ENCODE measurements around the gene ACLY. TPM values are rescaled to one million over a fixed set of nuclear protein-coding genes. Genes with fewer than 3 reads are reported as not detected.

Gene ACLY
- total RNA-seq, 4 donors from 2014 or later = 40.8 to 84.0 (median 61.6) TPM

GRCh38 chr17:41939693-41940090, 20.9 kb upstream of the ACLY start:
- 90 to 99% methylated on average over 2 to 6 of the region's 6 CpGs for WGBS, 2 donors (ENCODE audit: low coverage in 1 of 2)
- TF ChIP-seq EP300 (IDR thresholded peaks at IDR 0.05) (no peak), CTCF (IDR thresholded peaks at IDR 0.05) (no peak), POLR2A (IDR thresholded peaks at IDR 0.05) (no peak), POLR2AphosphoS5 (IDR thresholded peaks at IDR 0.05) (no peak)

GRCh38 chr17:41939044-41939692, 20.4 kb upstream of the ACLY start:
- Histone ChIP-seq H3K4me1 (no peaks in the 10 kb centered on the region), H3K36me3 (peaks cover 0 to 54% of the 10 kb centered on the region in 2 donors), H3K4me3 (no peak overlapping the region), H3K27me3 (no peaks in the 10 kb centered on the region), H3K9me3 (no peaks in the 10 kb centered on the region), H3K27ac (no peak overlapping the region)
- WGBS, 2 donors (ENCODE audit: low coverage in 1 of 2) = 90% methylated on average over 3 of the region's 4 CpGs; no CpG with 5 or more reads in 1 of the 2 donors
- no peak for ATAC-seq
- TF ChIP-seq CTCF (IDR thresholded peaks at IDR 0.05) (no peak), POLR2AphosphoS5 (IDR thresholded peaks at IDR 0.05) (no peak), EP300 (IDR thresholded peaks at IDR 0.05) (no peak), POLR2A (IDR thresholded peaks at IDR 0.05) (no peak)

More at GRCh38 chr17:41939693-41940090, 20.9 kb upstream of the ACLY start:
- no peaks in the 10 kb centered on the region for H3K27me3 ChIP-seq
- no peak for ATAC-seq
- no peaks in the 10 kb centered on the region for H3K4me1 ChIP-seq
- no peak overlapping the region for H3K27ac ChIP-seq
- H3K9me3 ChIP-seq = no peaks in the 10 kb centered on the region
- H3K4me3 ChIP-seq = no peak overlapping the region
- H3K36me3 ChIP-seq = peaks cover 0 to 54% of the 10 kb centered on the region in 2 donors

GRCh38 chr17:41937970-41938954, 19.5 kb upstream of the ACLY start:
- no peak overlapping the region for H3K4me3 ChIP-seq
- 60% methylated on average over 1 of the region's 19 CpGs; no CpG with 5 or more reads in 1 of the 2 donors for WGBS, 2 donors (ENCODE audit: low coverage in 1 of 2)
- TF ChIP-seq EP300 (IDR thresholded peaks at IDR 0.05) (no peak), POLR2A (IDR thresholded peaks at IDR 0.05) (no peak), CTCF (IDR thresholded peaks at IDR 0.05) (no peak), POLR2AphosphoS5 (IDR thresholded peaks at IDR 0.05) (no peak)
- H3K27ac ChIP-seq = no peak overlapping the region
- peaks cover 0 to 54% of the 10 kb centered on the region in 2 donors for H3K36me3 ChIP-seq
- no peaks in the 10 kb centered on the region for H3K4me1 ChIP-seq
- H3K27me3 ChIP-seq = no peaks in the 10 kb centered on the region
- H3K9me3 ChIP-seq = no peaks in the 10 kb centered on the region
- ATAC-seq = no peak

GRCh38 chr17:41935641-41936040, 16.9 kb upstream of the ACLY start:
- 100% methylated on average over 1 of the region's 6 CpGs; no CpG with 5 or more reads in 1 of the 2 donors for WGBS, 2 donors (ENCODE audit: low coverage in 1 of 2)
- Histone ChIP-seq H3K36me3 (peaks cover 0 to 54% of the 10 kb centered on the region in 2 donors), H3K4me1 (peaks cover 0 to 8% (median 0%) of the 10 kb centered on the region in 3 donors), H3K4me3 (no peak overlapping the region), H3K27ac (no peak overlapping the region), H3K27me3 (no peaks in the 10 kb centered on the region), H3K9me3 (no peaks in the 10 kb centered on the region)
- TF ChIP-seq EP300 (IDR thresholded peaks at IDR 0.05) (no peak), POLR2AphosphoS5 (IDR thresholded peaks at IDR 0.05) (no peak), CTCF (IDR thresholded peaks at IDR 0.05) (no peak), POLR2A (IDR thresholded peaks at IDR 0.05) (no peak)
- no peak for ATAC-seq
